ENCODE results near the gene TRIP11. TPM values are rescaled to one million over a fixed set of nuclear protein-coding genes. Genes with fewer than 3 reads are reported as not detected.

TRIP11 gene
- polyA plus RNA-seq, 6 donors from 2014 or later, result 32.2 to 86.1 (median 51.7) TPM

- DNase-seq (no peak), ATAC-seq (ENCODE audit: low read depth in 2 of 2) (no peak)
- Mint-ChIP-seq H3K36me3 (peaks cover 7 to 8% of the 10 kb centered on the region in 2 donors), H3K27ac (peak overlapping the region in 1 of 6 donors; percentile 11), H3K9me3 (no peaks in the 10 kb centered on the region), H3K4me3 (no peak overlapping the region), H3K27me3 (no peaks in the 10 kb centered on the region), H3K4me1 (peaks cover 5 to 10% (median 7%) of the 10 kb centered on the region in 3 donors)
Measured at GRCh38 chr14:91964011-91964410, 75.8 kb downstream of the TRIP11 start.

DNA sequence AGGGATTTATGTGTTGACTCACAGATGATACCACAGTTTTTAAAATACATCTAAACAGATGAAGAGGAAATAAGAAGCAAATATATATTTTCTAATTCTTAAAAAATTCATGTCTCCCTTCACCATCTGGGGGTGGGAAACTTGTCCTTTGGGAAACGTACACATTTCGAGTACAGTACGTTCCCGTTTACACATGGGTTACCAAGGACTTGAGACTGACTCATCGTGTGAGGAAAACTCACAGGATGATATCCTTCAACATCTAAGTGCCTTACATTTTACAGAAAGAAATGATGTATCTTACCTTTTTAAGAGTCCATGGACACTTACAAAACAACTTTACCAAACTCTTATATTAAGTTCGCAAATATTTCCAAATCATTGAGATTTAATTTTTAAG is 76.4 kb downstream of the TRIP11 start:
- Mint-ChIP-seq H3K27ac (no peak overlapping the region), H3K4me1 (peaks cover 1 to 4% (median 2%) of the 10 kb centered on the region in 3 donors), H3K9me3 (no peaks in the 10 kb centered on the region), H3K27me3 (no peaks in the 10 kb centered on the region), H3K36me3 (peaks cover 2% of the 10 kb centered on the region in 2 donors), H3K4me3 (no peak overlapping the region)
- ATAC-seq (ENCODE audit: low read depth in 2 of 2), result no peak
- DNase-seq, result no peak

DNA sequence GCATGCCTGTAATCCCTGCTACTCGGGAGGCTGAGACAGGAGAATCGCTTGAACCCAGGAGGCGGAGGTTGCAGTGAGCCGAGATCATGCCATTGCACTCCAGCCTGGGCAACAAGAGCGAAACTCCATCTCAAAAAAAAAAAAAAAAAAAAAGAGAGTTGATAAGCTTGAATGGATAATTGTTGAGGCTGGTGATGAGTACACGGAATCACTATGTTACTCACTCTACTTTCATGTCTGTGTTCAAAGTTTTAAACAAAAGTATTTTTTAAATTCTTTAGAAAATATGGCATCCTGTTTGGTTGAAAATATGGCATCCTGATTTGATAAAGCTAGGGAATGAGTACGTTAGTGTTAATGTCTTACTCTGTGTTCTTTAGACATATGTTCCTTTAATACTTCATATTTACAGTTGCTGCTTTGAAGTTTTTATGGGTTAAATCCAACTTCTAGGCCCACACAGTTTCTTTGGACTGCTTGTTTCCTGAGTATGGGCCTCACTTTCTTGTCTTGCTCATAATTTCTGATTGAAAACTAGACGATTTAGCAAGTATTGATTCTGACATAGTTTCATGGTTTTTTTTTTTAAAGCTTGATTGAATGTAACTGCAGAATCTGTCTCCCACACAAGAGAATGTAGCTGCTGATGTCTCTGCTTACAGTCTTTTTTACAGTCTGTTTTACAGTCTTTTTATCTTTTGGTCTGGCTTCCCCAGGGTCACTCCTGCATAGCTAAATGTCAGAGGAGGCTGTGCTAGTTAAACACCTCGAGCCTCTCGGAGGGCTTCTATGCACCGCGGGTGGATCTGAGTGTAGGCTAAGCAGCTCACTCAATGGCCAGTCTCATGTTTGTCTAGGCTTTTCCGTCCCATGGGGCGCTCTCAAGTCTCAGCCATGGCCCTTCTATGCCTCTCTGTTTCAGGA is 78.3 kb downstream of the TRIP11 start:
- Mint-ChIP-seq H3K4me3 (no peak overlapping the region), H3K9me3 (no peaks in the 10 kb centered on the region), H3K4me1 (no peaks in the 10 kb centered on the region), H3K27ac (no peak overlapping the region), H3K27me3 (peaks cover 7 to 14% (median 10%) of the 10 kb centered on the region in 3 donors), H3K36me3 (no peaks in the 10 kb centered on the region)
- ATAC-seq (ENCODE audit: low read depth in 2 of 2) (no peak), DNase-seq (no peak)

DNA sequence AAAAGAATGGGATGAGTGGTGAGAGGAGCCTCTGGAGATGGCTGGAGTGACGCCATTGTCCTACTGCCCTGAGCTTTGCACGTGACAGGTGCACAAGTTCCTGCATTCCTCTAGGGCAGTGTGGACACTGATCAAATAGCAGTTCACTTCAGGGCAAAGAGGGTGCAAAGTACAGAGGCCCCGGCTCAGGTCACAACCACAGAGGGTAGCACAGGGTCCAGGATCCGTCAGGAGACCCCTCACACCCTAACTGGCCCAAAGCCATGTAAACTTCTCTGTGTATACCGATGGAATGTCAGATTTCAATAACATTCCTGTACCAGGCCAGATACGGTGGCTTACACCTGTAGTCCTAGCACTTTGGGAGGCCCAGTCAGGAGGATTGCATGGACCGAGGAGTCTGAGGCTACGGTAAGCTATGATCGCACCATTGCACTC is 82.0 kb downstream of the TRIP11 start:
- no peak for ATAC-seq (ENCODE audit: low read depth in 2 of 2)
- H3K36me3 Mint-ChIP-seq, result no peaks in the 10 kb centered on the region
- no peak overlapping the region for H3K27ac Mint-ChIP-seq
- no peak overlapping the region for H3K4me3 Mint-ChIP-seq
- DNase-seq, result no peak
- H3K9me3 Mint-ChIP-seq, result peaks cover 0 to 1% (median 0%) of the 10 kb centered on the region in 7 donors
- peaks cover 7 to 31% (median 27%) of the 10 kb centered on the region in 3 donors for H3K27me3 Mint-ChIP-seq
- H3K4me1 Mint-ChIP-seq, result no peaks in the 10 kb centered on the region

DNA sequence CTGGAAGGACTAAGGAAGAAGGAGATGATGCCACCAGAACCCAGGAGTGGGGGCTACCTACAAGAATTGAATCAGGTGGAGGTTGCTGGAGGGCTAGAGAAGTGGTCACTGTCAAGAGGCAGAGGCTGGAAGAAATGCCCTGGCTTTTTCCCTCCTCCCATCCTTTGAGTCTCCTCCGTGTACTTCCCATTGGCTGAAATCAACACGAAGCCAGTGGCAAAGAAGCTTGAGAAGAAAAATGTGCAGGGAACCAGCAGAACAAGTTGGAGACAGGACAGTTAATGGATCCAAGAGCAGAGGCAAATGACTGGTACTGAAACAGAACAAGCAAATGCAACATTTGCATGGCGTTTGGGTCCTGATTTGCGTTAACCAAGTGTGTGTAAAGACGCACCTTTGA is 83.2 kb downstream of the TRIP11 start:
- ATAC-seq (ENCODE audit: low read depth in 2 of 2) (no peak), DNase-seq (no peak)
- Mint-ChIP-seq H3K4me3 (no peak overlapping the region), H3K36me3 (no peaks in the 10 kb centered on the region), H3K27ac (no peak overlapping the region), H3K9me3 (peaks cover 0 to 1% (median 0%) of the 10 kb centered on the region in 7 donors), H3K27me3 (peaks cover 11 to 31% (median 27%) of the 10 kb centered on the region in 3 donors), H3K4me1 (no peaks in the 10 kb centered on the region)

DNA sequence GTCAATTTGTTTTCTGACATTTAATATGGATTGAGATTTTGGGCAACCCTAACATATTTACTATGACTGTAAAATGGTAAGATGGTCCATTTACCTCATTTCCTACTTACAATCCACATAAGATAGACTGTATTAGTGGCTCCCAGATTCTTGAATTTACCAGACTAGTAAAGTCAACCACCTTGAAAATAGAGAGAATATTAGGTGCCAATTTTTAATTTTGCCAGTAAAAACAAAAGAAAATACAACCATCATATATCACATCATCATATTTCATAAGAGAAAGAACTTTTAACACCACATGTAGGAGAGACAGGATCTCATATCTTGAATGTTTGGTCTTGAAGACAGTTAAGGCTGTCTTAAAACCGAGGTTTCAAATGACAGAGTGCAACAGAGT is 84.7 kb downstream of the TRIP11 start:
- ATAC-seq (ENCODE audit: low read depth in 2 of 2), result no peak
- Mint-ChIP-seq H3K27me3 (peaks cover 11 to 40% (median 34%) of the 10 kb centered on the region in 3 donors), H3K4me3 (no peak overlapping the region), H3K4me1 (no peaks in the 10 kb centered on the region), H3K27ac (no peak overlapping the region), H3K36me3 (no peaks in the 10 kb centered on the region), H3K9me3 (peaks cover 0 to 1% (median 0%) of the 10 kb centered on the region in 7 donors)
- DNase-seq, result no peak

GRCh38 chr14:91953170-91953985 is 86.5 kb downstream of the TRIP11 start:
- peaks cover 15 to 45% (median 39%) of the 10 kb centered on the region in 3 donors for H3K27me3 Mint-ChIP-seq
- peaks cover 0 to 1% (median 0%) of the 10 kb centered on the region in 7 donors for H3K9me3 Mint-ChIP-seq
- no peak overlapping the region for H3K4me3 Mint-ChIP-seq
- no peak for ATAC-seq (ENCODE audit: low read depth in 2 of 2)
- H3K27ac Mint-ChIP-seq, result no peak overlapping the region
- no peak for DNase-seq
- H3K4me1 Mint-ChIP-seq, result no peaks in the 10 kb centered on the region
- H3K36me3 Mint-ChIP-seq, result no peaks in the 10 kb centered on the region

DNA sequence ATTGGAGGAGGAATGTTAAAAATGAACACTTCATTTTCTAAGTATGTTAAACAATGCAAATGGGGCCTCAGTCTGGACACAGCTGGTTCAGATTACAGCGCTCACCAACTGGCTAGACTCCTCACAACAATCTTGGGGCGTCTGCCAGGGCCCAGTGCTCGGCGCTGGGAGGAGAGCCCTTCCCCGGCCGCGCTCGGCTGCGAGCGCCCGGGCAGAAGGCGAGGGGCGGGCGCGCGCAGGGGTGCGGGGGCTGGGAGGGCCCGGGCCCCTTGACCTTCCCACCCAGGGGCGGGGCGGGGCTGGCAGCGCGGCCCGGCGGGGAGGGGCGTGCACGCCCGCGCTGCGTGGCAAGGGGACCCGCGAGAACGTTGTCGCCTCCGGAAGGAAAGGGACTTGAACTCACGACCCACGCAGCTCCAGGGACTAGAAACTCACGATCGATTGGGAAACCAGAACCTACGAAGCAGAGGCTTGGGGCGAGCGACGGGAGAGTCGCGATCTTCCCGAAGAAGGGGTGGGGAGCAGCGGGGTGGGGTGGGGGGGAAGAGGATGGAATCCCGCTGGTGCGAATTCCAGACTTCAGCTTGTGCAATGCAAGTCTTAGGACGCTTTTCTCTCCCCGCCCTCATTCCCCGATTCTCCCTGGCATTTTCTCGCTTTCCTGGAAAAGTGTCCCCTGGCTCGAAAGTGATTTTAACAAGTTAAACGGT is 92.2 kb downstream of the TRIP11 start, which contains the start of gene FBLN5:
FBLN5 (minus strand) TSS at position 220 of the 710 bp plus-strand sequence. CDS start 465 bp downstream, outside the sequence.
- H3K4me1 Mint-ChIP-seq, result peaks cover 8 to 20% (median 12%) of the 10 kb centered on the region in 3 donors
- H3K27me3 Mint-ChIP-seq, result peaks cover 32 to 58% (median 51%) of the 10 kb centered on the region in 3 donors
- peaks cover 0 to 3% of the 10 kb centered on the region in 2 donors for H3K36me3 Mint-ChIP-seq
- H3K27ac Mint-ChIP-seq, result no peak within 1 kb of the TSS
- ATAC-seq (ENCODE audit: low read depth in 2 of 2) (peak; percentile 32 to 55), DNase-seq (no peak)
- H3K4me3 Mint-ChIP-seq, result peak within 1 kb of the TSS; percentile 78 to 86 (median 85)
- H3K9me3 Mint-ChIP-seq, result no peaks in the 10 kb centered on the region

DNA sequence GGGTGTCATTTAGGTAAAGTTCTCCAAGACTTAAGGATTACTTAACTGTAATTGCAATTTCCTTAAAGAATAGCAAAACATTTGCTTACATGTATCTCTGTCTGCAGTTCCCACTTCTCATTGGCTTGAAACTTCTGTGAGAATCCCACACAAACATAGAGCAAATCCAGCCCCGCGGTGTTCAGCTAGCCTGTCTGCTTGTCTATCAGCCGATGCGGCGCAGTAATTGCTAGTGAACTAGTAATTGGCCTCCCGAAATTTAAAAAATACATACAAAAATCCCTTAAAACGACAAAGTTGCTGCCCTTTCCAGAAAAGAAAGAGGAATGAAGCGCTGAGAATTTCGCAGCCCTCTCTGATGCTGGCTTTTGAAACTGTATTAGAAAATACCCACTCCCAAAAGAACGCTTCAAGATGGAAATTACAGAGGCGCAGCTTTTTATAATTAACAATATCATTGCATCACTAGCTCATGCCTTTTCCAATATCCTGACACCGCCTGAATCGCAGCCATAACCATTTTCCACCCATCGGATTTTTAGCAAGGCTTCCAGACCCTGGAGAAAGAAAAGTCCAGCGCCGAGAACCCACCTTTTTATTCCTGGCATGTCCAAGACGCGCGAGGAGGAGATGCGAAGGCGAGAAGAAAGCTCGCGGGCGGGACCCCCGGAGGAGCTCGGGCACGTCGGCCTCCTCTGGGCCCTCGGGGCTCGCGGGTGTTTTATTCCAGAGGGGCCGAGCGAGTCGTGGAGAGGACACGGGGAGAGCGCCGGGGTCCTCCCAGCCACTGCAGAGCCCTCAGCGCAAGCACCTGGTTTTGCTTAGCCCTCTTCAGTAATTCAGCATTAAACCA is 93.0 kb downstream of the TRIP11 start:
- ATAC-seq (ENCODE audit: low read depth in 2 of 2), result no peak
- no peak overlapping the region for H3K27ac Mint-ChIP-seq
- peaks cover 8 to 20% (median 12%) of the 10 kb centered on the region in 3 donors for H3K4me1 Mint-ChIP-seq
- peak overlapping the region; percentile 48 to 86 (median 85) for H3K4me3 Mint-ChIP-seq
- DNase-seq, result no peak
- H3K36me3 Mint-ChIP-seq, result peaks cover 0 to 3% of the 10 kb centered on the region in 2 donors
- H3K9me3 Mint-ChIP-seq, result no peaks in the 10 kb centered on the region
- H3K27me3 Mint-ChIP-seq, result peaks cover 28 to 62% (median 51%) of the 10 kb centered on the region in 3 donors

GRCh38 chr14:91945751-91946621 is 93.9 kb downstream of the TRIP11 start:
- H3K4me3 Mint-ChIP-seq, result peak overlapping the region in 5 of 8 donors; percentile 18 to 86 (median 33)
- peaks cover 8 to 20% (median 12%) of the 10 kb centered on the region in 3 donors for H3K4me1 Mint-ChIP-seq
- no peak for ATAC-seq (ENCODE audit: low read depth in 2 of 2)
- H3K36me3 Mint-ChIP-seq, result peaks cover 0 to 3% of the 10 kb centered on the region in 2 donors
- no peak overlapping the region for H3K27ac Mint-ChIP-seq
- H3K9me3 Mint-ChIP-seq, result no peaks in the 10 kb centered on the region
- no peak for DNase-seq
- H3K27me3 Mint-ChIP-seq, result peaks cover 28 to 66% (median 51%) of the 10 kb centered on the region in 3 donors

GRCh38 chr14:91942946-91943345 is 96.9 kb downstream of the TRIP11 start:
- DNase-seq (no peak), ATAC-seq (ENCODE audit: low read depth in 2 of 2) (no peak)
- H3K27me3 Mint-ChIP-seq, result peaks cover 20 to 53% (median 41%) of the 10 kb centered on the region in 3 donors
- H3K36me3 Mint-ChIP-seq, result peaks cover 3 to 8% of the 10 kb centered on the region in 2 donors
- no peaks in the 10 kb centered on the region for H3K9me3 Mint-ChIP-seq
- H3K27ac Mint-ChIP-seq, result no peak overlapping the region
- H3K4me3 Mint-ChIP-seq, result no peak overlapping the region
- H3K4me1 Mint-ChIP-seq, result peaks cover 8 to 20% (median 12%) of the 10 kb centered on the region in 3 donors

Measured in naive B cell (primary cell).